WTC11 (cell line): ENCODE measurements around the gene TAPT1. TPM values are rescaled to one million over a fixed set of nuclear protein-coding genes. Genes with fewer than 3 reads are reported as not detected.

Source experiments
- ATAC-seq: fragments of 200-7000 bp; cut with Tn5 transposase; 2 replicates; pipeline ENCODE4 v1.10.0; 2021; ENCODE audit warnings: mild to moderate bottlenecking, moderate library complexity
- CTCF ChIA-PET: fragments of 300-600 bp; sonication (Branson Sonifier 250); formaldehyde crosslinking; loops from one replicate; lab custom pipeline; 2021; ENCODE audit warnings: antibody characterized with exemption; lab: Charles Lee
- POLR2A ChIA-PET: fragments of 350-600 bp; sonication (Branson Sonifier 250); formaldehyde crosslinking; loops from one replicate; lab custom pipeline; 2021; ENCODE audit warnings: antibody characterized with exemption; lab: Charles Lee
- DNase-seq: peaks from one replicate; pipeline ENCODE4 v3.0.0; 2021; ENCODE audit warnings: low spot score
- H3K27ac Mint-ChIP-seq: 2 replicates; pipeline ENCODE4 v1.8.0; 2021; ENCODE audit warnings: mixed read lengths
- H3K27me3 Mint-ChIP-seq: 2 replicates; pipeline ENCODE4 v1.8.0; 2021; ENCODE audit warnings: low read depth, mild to moderate bottlenecking, moderate library complexity, mixed read lengths
- H3K36me3 Mint-ChIP-seq: 2 replicates; pipeline ENCODE4 v1.8.0; 2021; ENCODE audit warnings: mixed read lengths
- H3K4me1 Mint-ChIP-seq: 2 replicates; pipeline ENCODE4 v1.8.0; 2022; ENCODE audit warnings: mixed read lengths
- H3K4me3 Mint-ChIP-seq: 2 replicates; pipeline ENCODE4 v1.8.0; 2021; ENCODE audit warnings: mild to moderate bottlenecking, moderate library complexity, mixed read lengths
- H3K9me3 Mint-ChIP-seq: 2 replicates; pipeline ENCODE4 v1.8.0; 2021; ENCODE audit warnings: mixed read lengths
- CBFB ChIP-seq: sonication (generic); formaldehyde crosslinking; IDR thresholded peaks from 2 replicates; pipeline ENCODE4 v1.8.1; 2022; ENCODE audit warnings: mild to moderate bottlenecking, low read depth, missing genetic modification reagents
- FOXP1 ChIP-seq: sonication (generic); formaldehyde crosslinking; IDR thresholded peaks from 2 replicates; pipeline ENCODE4 v1.8.0; 2022; ENCODE audit warnings: missing genetic modification reagents, mild to moderate bottlenecking, moderate library complexity, borderline replicate concordance
- GRHL2 ChIP-seq: fragments of 250-450 bp; sonication (Bioruptor Pico); IDR thresholded peaks from 2 replicates; pipeline ENCODE4 v1.8.0; 2022; ENCODE audit warnings: mild to moderate bottlenecking, moderate library complexity; ENCODE audit not compliant: insufficient replicate concordance, severe bottlenecking
- GTF2I ChIP-seq: fragments of 250-450 bp; sonication (Bioruptor Pico); conservative IDR thresholded peaks from 2 replicates; pipeline ENCODE4 v1.4.0; 2021; ENCODE audit warnings: mild to moderate bottlenecking
- HMGA2 ChIP-seq: fragments of 250-450 bp; sonication (Bioruptor Pico); IDR thresholded peaks from 2 replicates; pipeline ENCODE4 v1.4.0; 2021; ENCODE audit warnings: mild to moderate bottlenecking, moderate library complexity
- KAT7 ChIP-seq: sonication (generic); formaldehyde crosslinking; IDR thresholded peaks from 2 replicates; pipeline ENCODE4 v1.8.1; 2023; ENCODE audit warnings: missing genetic modification reagents, mild to moderate bottlenecking, borderline replicate concordance
- MLX ChIP-seq: sonication (generic); formaldehyde crosslinking; IDR thresholded peaks from 2 replicates; pipeline ENCODE4 v1.8.1; 2023; ENCODE audit warnings: mild to moderate bottlenecking, missing genetic modification reagents, moderate library complexity
- NFYB ChIP-seq: sonication (generic); formaldehyde crosslinking; conservative IDR thresholded peaks from 2 replicates; pipeline ENCODE4 v1.8.0; 2022; ENCODE audit warnings: low read depth, missing genetic modification reagents
- PRRX2 ChIP-seq: fragments of 250-450 bp; sonication (Bioruptor Pico); IDR thresholded peaks from 2 replicates; pipeline ENCODE4 v1.8.0; 2021; ENCODE audit warnings: mild to moderate bottlenecking
- STAT6 ChIP-seq: sonication (generic); formaldehyde crosslinking; conservative IDR thresholded peaks from 2 replicates; pipeline ENCODE4 v1.8.1; 2023; ENCODE audit warnings: mild to moderate bottlenecking, low read depth, missing genetic modification reagents, moderate library complexity
- TEAD1 ChIP-seq: sonication (generic); formaldehyde crosslinking; IDR thresholded peaks from 2 replicates; pipeline ENCODE4 v1.8.0; 2022; ENCODE audit warnings: mild to moderate bottlenecking, missing genetic modification reagents
- ZBTB21 ChIP-seq: sonication (generic); formaldehyde crosslinking; IDR thresholded peaks from 2 replicates; pipeline ENCODE4 v1.8.1; 2023; ENCODE audit warnings: mild to moderate bottlenecking, missing genetic modification reagents, borderline replicate concordance
- ZNF219 ChIP-seq: sonication (generic); formaldehyde crosslinking; IDR thresholded peaks from 2 replicates; pipeline ENCODE4 v1.8.0; 2023; ENCODE audit warnings: missing genetic modification reagents, mild to moderate bottlenecking, borderline replicate concordance
- ZNF263 ChIP-seq: sonication (generic); formaldehyde crosslinking; IDR thresholded peaks from 2 replicates; pipeline ENCODE4 v1.8.1; 2022; ENCODE audit warnings: low read depth, mild to moderate bottlenecking, moderate library complexity, missing genetic modification reagents
- ZNF317 ChIP-seq: sonication (generic); formaldehyde crosslinking; IDR thresholded peaks from 2 replicates; pipeline ENCODE4 v1.8.1; 2023; ENCODE audit warnings: low read depth, mild to moderate bottlenecking, moderate library complexity, missing genetic modification reagents, borderline replicate concordance
- ZNF396 ChIP-seq: fragments of 250-450 bp; sonication (Bioruptor Pico); IDR thresholded peaks from 2 replicates; pipeline ENCODE4 v1.8.0; 2021; ENCODE audit warnings: mild to moderate bottlenecking, moderate library complexity, borderline replicate concordance
- total RNA-seq: library from RNA; stranded (reverse); gene quantifications from 3 replicates; pipeline ENCODE4 v1.2.3, GENCODE V29; 2021
- TF ChIP-seq, protein P1 (sequence below): sonication (generic); formaldehyde crosslinking; conservative IDR thresholded peaks from 2 replicates; pipeline ENCODE4 v1.8.1; 2022; ENCODE audit warnings: mild to moderate bottlenecking, missing genetic modification reagents
- TF ChIP-seq, protein P2 (sequence below): sonication (generic); formaldehyde crosslinking; IDR thresholded peaks from 2 replicates; pipeline ENCODE4 v1.8.0; 2022; ENCODE audit warnings: mild to moderate bottlenecking, missing genetic modification reagents
- TF ChIP-seq, protein P3 (sequence below): sonication (generic); formaldehyde crosslinking; IDR thresholded peaks from 2 replicates; pipeline ENCODE4 v1.8.1; 2022; ENCODE audit warnings: mild to moderate bottlenecking, missing genetic modification reagents, moderate library complexity, borderline replicate concordance

The TAPT1 gene
- total RNA-seq, 1 experiment from 2014 or later: 12.4 TPM

GRCh38 chr4:16202598-16202997, 23.7 kb downstream of the TAPT1 start:
- Mint-ChIP-seq H3K27me3 (no peaks in the 10 kb centered on the region), H3K9me3 (no peaks in the 10 kb centered on the region), H3K4me3 (no peak overlapping the region), H3K4me1 (peaks cover 29% of the 10 kb centered on the region), H3K27ac (no peak overlapping the region), H3K36me3 (no peaks in the 10 kb centered on the region)
- ATAC-seq (no peak), DNase-seq (no peak)
- POLR2A ChIA-PET: no interaction called here
- CTCF ChIA-PET: interaction anchor here (3.9 kb wide), 1 partner anchor 62 kb away, joined by 19 read pairs; no protein-coding TSS in a partner anchor
- TF ChIP-seq HMGA2 (CRISPR knock-in tag) (no peak), ZNF219 (CRISPR knock-in tag) (no peak), KAT7 (no peak), TEAD1 (no peak), NFYB (CRISPR knock-in tag) (no peak), GTF2I (CRISPR knock-in tag) (no peak), ZNF317 (CRISPR knock-in tag) (no peak), GRHL2 (CRISPR knock-in tag) (no peak), MLX (CRISPR knock-in tag) (no peak), FOXP1 (CRISPR knock-in tag) (no peak)
- TF ChIP-seq, protein P1, sequence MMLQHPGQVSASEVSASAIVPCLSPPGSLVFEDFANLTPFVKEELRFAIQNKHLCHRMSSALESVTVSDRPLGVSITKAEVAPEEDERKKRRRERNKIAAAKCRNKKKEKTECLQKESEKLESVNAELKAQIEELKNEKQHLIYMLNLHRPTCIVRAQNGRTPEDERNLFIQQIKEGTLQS (CRISPR knock-in tag): no peak
- TF ChIP-seq, protein P2, sequence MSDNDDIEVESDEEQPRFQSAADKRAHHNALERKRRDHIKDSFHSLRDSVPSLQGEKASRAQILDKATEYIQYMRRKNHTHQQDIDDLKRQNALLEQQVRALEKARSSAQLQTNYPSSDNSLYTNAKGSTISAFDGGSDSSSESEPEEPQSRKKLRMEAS (CRISPR knock-in tag): no peak
- TF ChIP-seq, all 79 proteins: peak for 0

DNA sequence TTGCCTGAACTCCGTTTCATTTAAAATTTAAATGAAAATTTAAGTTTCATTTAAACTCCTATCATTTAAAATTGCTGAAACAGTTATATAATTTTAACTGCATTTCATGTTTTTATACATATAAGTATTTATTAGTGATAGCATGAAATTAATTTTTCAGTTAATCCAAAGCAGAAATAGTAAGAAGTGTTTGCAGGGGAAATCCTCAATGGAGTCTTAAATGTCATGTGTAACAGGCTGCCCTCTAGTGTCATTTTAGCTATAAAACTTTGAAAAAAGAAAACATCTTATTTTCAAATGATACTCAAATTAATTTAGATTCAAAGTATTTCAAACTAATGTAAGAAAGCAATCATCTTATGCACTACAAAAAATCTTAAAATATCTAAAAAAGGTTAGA, 27.2 kb downstream of the TAPT1 start:
- H3K9me3 Mint-ChIP-seq: no peaks in the 10 kb centered on the region
- POLR2A ChIA-PET: no interaction called here
- peaks cover 28% of the 10 kb centered on the region for H3K4me1 Mint-ChIP-seq
- no peaks in the 10 kb centered on the region for H3K27me3 Mint-ChIP-seq
- no peak overlapping the region for H3K27ac Mint-ChIP-seq
- no peaks in the 10 kb centered on the region for H3K36me3 Mint-ChIP-seq
- TF ChIP-seq PRRX2 (CRISPR knock-in tag): no peak
- no peak for TF ChIP-seq CBFB (CRISPR knock-in tag)
- no peak for TF ChIP-seq ZBTB21 (CRISPR knock-in tag)
- no peak for TF ChIP-seq ZNF263 (CRISPR knock-in tag)
- TF ChIP-seq, protein P3, sequence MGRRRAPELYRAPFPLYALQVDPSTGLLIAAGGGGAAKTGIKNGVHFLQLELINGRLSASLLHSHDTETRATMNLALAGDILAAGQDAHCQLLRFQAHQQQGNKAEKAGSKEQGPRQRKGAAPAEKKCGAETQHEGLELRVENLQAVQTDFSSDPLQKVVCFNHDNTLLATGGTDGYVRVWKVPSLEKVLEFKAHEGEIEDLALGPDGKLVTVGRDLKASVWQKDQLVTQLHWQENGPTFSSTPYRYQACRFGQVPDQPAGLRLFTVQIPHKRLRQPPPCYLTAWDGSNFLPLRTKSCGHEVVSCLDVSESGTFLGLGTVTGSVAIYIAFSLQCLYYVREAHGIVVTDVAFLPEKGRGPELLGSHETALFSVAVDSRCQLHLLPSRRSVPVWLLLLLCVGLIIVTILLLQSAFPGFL (CRISPR knock-in tag): no peak
- no peak for TF ChIP-seq TEAD1
- no peak for TF ChIP-seq ZNF396 (CRISPR knock-in tag)
- TF ChIP-seq STAT6 (CRISPR knock-in tag): no peak
- DNase-seq (no peak), ATAC-seq (no peak)
- CTCF ChIA-PET: interaction anchor here (0.7 to 3.9 kb wide), 9 partner anchors 10 to 235 kb away, joined by 3 to 19 read pairs (median 4); partner anchors contain the start of gene PROM1
- H3K4me3 Mint-ChIP-seq: no peak overlapping the region
